Measurements from ENCODE around the gene SCAF4. TPM values are rescaled to one million over a fixed set of nuclear protein-coding genes. Genes with fewer than 3 reads are reported as not detected.

SCAF4 gene
- total and polyA plus RNA-seq, 2 donors (not counting 1 experiment from before 2014, with no cell fraction given), result 42.3 to 110 TPM

GRCh38 chr21:31720330-31720729, 11.6 kb downstream of the SCAF4 start:
- Histone ChIP-seq H3K4me2 (replicated peaks; ENCODE audit: low read depth, low read length, poor library complexity, severe bottlenecking) (no peak overlapping the region), H3K4me3 (ENCODE audit: control extremely low read depth in 1 of 5, extremely low read depth in 1 of 5, insufficient read depth in 1 of 5, low read depth in 2 of 5, low read length in 4 of 5) (no peak overlapping the region), H3K9me3 (ENCODE audit: control extremely low read depth in 1 of 3, control insufficient read depth in 2 of 3, insufficient read depth in 1 of 3, low read length in 2 of 3) (no peaks in the 10 kb centered on the region), H3K36me3 (replicated peaks in 1 of 2; ENCODE audit: control extremely low read depth in 1 of 2, control insufficient read depth in 1 of 2, extremely low read depth in 1 of 2, insufficient read depth in 2 of 2, low read length in 1 of 2) (peaks cover 0 to 5% of the 10 kb centered on the region in 2 experiments), H3K27me3 (replicated peaks in 1 of 4; ENCODE audit: control extremely low read depth in 1 of 4, control insufficient read depth in 3 of 4, insufficient read depth in 4 of 4, low read length in 3 of 4) (no peaks in the 10 kb centered on the region), H4K20me1 (ENCODE audit: control insufficient read depth, insufficient read depth, low read length, poor library complexity, severe bottlenecking) (peaks cover 94% of the 10 kb centered on the region), H3K27ac (ENCODE audit: low read length in 2 of 2) (no peak overlapping the region), H3K4me1 (ENCODE audit: control insufficient read depth in 2 of 2, insufficient read depth in 2 of 2, low read length in 2 of 2) (peaks cover 12 to 57% of the 10 kb centered on the region in 2 donors), H2AFZ (ENCODE audit: insufficient read depth, low read depth, low read length, poor library complexity, severe bottlenecking) (no peak overlapping the region), H3K9ac (ENCODE audit: low read length) (no peak overlapping the region), H3K79me2 (ENCODE audit: control insufficient read depth, insufficient read depth, low read length) (peaks cover 95% of the 10 kb centered on the region)
- H3K4me3 Mint-ChIP-seq, result no peak overlapping the region
- TF ChIP-seq CTCF (IDR thresholded peaks at IDR 0.05), result no peak
- no peak for TF ChIP-seq EZH2 (IDR thresholded peaks at IDR 0.05; ENCODE audit: borderline replicate concordance, insufficient read depth, low read depth, low read length, poor library complexity, severe bottlenecking)
- CTCF ChIA-PET, result interaction anchor here (0.6 kb wide), 1 partner anchor 285 kb away, joined by 3 read pairs; no protein-coding TSS in a partner anchor
- intact Hi-C loops (cut with micrococcal nuclease), result no loop called here
- POLR2A ChIA-PET, result no interaction called here
- 100% methylated on average over 1 of the region's 2 CpGs for WGBS (ENCODE audit: insufficient coverage)
- no peak for ATAC-seq (ENCODE audit: low read depth)
- no peak for DNase-seq
- H3K4me1 Mint-ChIP-seq, result peaks cover 80% of the 10 kb centered on the region
- peaks cover 3% of the 10 kb centered on the region for H3K9me3 Mint-ChIP-seq (ENCODE audit: insufficient read depth)
- no peaks in the 10 kb centered on the region for H3K27me3 Mint-ChIP-seq
- no peak overlapping the region for H3K27ac Mint-ChIP-seq

GRCh38 chr21:31716106-31716505, 15.8 kb downstream of the SCAF4 start:
- ATAC-seq (ENCODE audit: low read depth) (no peak), DNase-seq (no peak)
- peaks cover 3 to 5% of the 10 kb centered on the region in 2 experiments for H3K36me3 ChIP-seq (replicated peaks in 1 of 2; ENCODE audit: control extremely low read depth in 1 of 2, control insufficient read depth in 1 of 2, extremely low read depth in 1 of 2, insufficient read depth in 2 of 2, low read length in 1 of 2)
- no peaks in the 10 kb centered on the region for H3K27me3 ChIP-seq (replicated peaks in 1 of 4; ENCODE audit: control extremely low read depth in 1 of 4, control insufficient read depth in 3 of 4, insufficient read depth in 4 of 4, low read length in 3 of 4)
- H3K4me3 ChIP-seq (ENCODE audit: control extremely low read depth in 1 of 5, extremely low read depth in 1 of 5, insufficient read depth in 1 of 5, low read depth in 2 of 5, low read length in 4 of 5), result no peak overlapping the region
- H2AFZ ChIP-seq (ENCODE audit: insufficient read depth, low read depth, low read length, poor library complexity, severe bottlenecking), result no peak overlapping the region
- intact Hi-C loops (cut with micrococcal nuclease), result no loop called here
- H3K4me1 ChIP-seq (ENCODE audit: control insufficient read depth in 2 of 2, insufficient read depth in 2 of 2, low read length in 2 of 2), result peaks cover 23 to 53% of the 10 kb centered on the region in 2 donors
- H4K20me1 ChIP-seq (ENCODE audit: control insufficient read depth, insufficient read depth, low read length, poor library complexity, severe bottlenecking), result peaks cover 87% of the 10 kb centered on the region
- H3K4me2 ChIP-seq (replicated peaks; ENCODE audit: low read depth, low read length, poor library complexity, severe bottlenecking), result peak overlapping the region; percentile 28
- Mint-ChIP-seq H3K27me3 (no peaks in the 10 kb centered on the region), H3K4me3 (no peak overlapping the region), H3K4me1 (peaks cover 83% of the 10 kb centered on the region), H3K27ac (no peak overlapping the region), H3K9me3 (ENCODE audit: insufficient read depth) (peaks cover 3% of the 10 kb centered on the region)
- no CpG with 5 or more reads among the region's 2 CpGs for WGBS (ENCODE audit: insufficient coverage)
- ChIA-PET POLR2A (no interaction called here), CTCF (interaction anchor here (0.6 to 1.6 kb wide), 2 partner anchors 70 to 149 kb away, joined by 3 to 4 read pairs; no protein-coding TSS in a partner anchor)
- H3K27ac ChIP-seq (ENCODE audit: low read length in 2 of 2), result peak overlapping the region in 1 of 2 donors; percentile 28
- no peak for TF ChIP-seq EZH2 (IDR thresholded peaks at IDR 0.05; ENCODE audit: borderline replicate concordance, insufficient read depth, low read depth, low read length, poor library complexity, severe bottlenecking)
- no peaks in the 10 kb centered on the region for H3K9me3 ChIP-seq (ENCODE audit: control extremely low read depth in 1 of 3, control insufficient read depth in 2 of 3, insufficient read depth in 1 of 3, low read length in 2 of 3)
- H3K9ac ChIP-seq (ENCODE audit: low read length), result no peak overlapping the region
- H3K79me2 ChIP-seq (ENCODE audit: control insufficient read depth, insufficient read depth, low read length), result peaks cover 95% of the 10 kb centered on the region
